PC-9 (cell line): Measurements from ENCODE around the gene CFH. TPM values are rescaled to one million over a fixed set of nuclear protein-coding genes. Genes with fewer than 3 reads are reported as not detected.

Experiments
- BruUV-seq: library from RNA; stranded (reverse); fragments of 400-500 nt; replicated peaks from 2 replicates; lab custom pipeline; 2021; lab: Mats Ljungman, UMichigan
- CTCF ChIA-PET: fragments of 300-600 bp; sonication (Branson Sonifier 250); formaldehyde crosslinking; loops from one replicate; lab custom pipeline; 2022; ENCODE audit warnings: antibody characterized with exemption; lab: Charles Lee
- POLR2A ChIA-PET: fragments of 300-600 bp; sonication (Branson Sonifier 250); formaldehyde crosslinking; loops from one replicate; lab custom pipeline; 2022; ENCODE audit warnings: antibody characterized with exemption; ENCODE audit not compliant: unreplicated experiment; lab: Charles Lee
- DNase-seq, 2 experiments: peaks; one replicate each; pipeline versions ENCODE4 v3.0.0 to v3.0.0-alpha.2; 2015 to 2022; ENCODE audit warnings: mixed read lengths in 1 of 2
- H2AFZ ChIP-seq: fragments of 200-600 bp; sonication (generic); 2 replicates; pipeline ENCODE4 v1.8.1; 2017; ENCODE audit warnings: antibody characterized with exemption
- H3F3A ChIP-seq: fragments of 200-600 bp; sonication (generic); 2 replicates; pipeline ENCODE4 v1.8.1; 2017; ENCODE audit warnings: antibody characterized with exemption, mild to moderate bottlenecking, low read depth; ENCODE audit not compliant: insufficient read depth
- H3K27ac ChIP-seq: fragments of 200-600 bp; sonication (generic); 2 replicates; pipeline ENCODE4 v1.6.1; 2016; ENCODE audit warnings: mixed run types
- H3K27me3 ChIP-seq: fragments of 200-600 bp; sonication (generic); 2 replicates; pipeline ENCODE4 v1.6.1; 2016; ENCODE audit warnings: low read depth, mixed run types; ENCODE audit not compliant: insufficient read depth
- H3K36me3 ChIP-seq: fragments of 200-600 bp; sonication (generic); 2 replicates; pipeline ENCODE4 v1.6.1; 2016; ENCODE audit warnings: low read depth, mixed run types
- H3K4me1 ChIP-seq: fragments of 200-600 bp; sonication (generic); replicated peaks from 2 replicates; pipeline ENCODE4 v1.6.1; 2016; ENCODE audit warnings: mixed run types; ENCODE audit not compliant: insufficient read depth
- H3K4me2 ChIP-seq: fragments of 200-600 bp; sonication (generic); 2 replicates; pipeline ENCODE4 v1.6.1; 2017; ENCODE audit warnings: mixed run types
- H3K4me3 ChIP-seq: fragments of 200-600 bp; sonication (generic); 2 replicates; pipeline ENCODE4 v1.6.1; 2016; ENCODE audit warnings: mixed run types
- H3K79me2 ChIP-seq: fragments of 200-600 bp; sonication (generic); 2 replicates; pipeline ENCODE4 v1.6.1; 2017; ENCODE audit warnings: low read depth, mixed run types
- H3K9me2 ChIP-seq: fragments of 200-600 bp; sonication (generic); 2 replicates; pipeline ENCODE4 v1.8.1; 2017; ENCODE audit warnings: mild to moderate bottlenecking; ENCODE audit not compliant: insufficient read depth
- H3K9me3 ChIP-seq: fragments of 200-600 bp; sonication (generic); 2 replicates; pipeline ENCODE4 v1.8.1; 2016; ENCODE audit warnings: low read depth; ENCODE audit not compliant: insufficient read depth
- H4K20me1 ChIP-seq: fragments of 200-600 bp; sonication (generic); 2 replicates; pipeline ENCODE4 v1.8.1; 2017; ENCODE audit not compliant: insufficient read depth
- CTCF ChIP-seq: fragments of 200-600 bp; sonication (generic); conservative IDR thresholded peaks from 2 replicates; pipeline ENCODE4 v1.6.1; 2017; ENCODE audit warnings: mixed run types, antibody characterized with exemption, mild to moderate bottlenecking, moderate library complexity
- EZH2 ChIP-seq: fragments of 200-600 bp; sonication (generic); IDR thresholded peaks from 2 replicates; pipeline ENCODE4 v1.8.0; 2017; ENCODE audit warnings: antibody characterized with exemption, low read depth
- intact Hi-C: fragments of 100-400 bp; cut with micrococcal nuclease; formaldehyde crosslinking; loops from one replicate; pipeline ENCODE4 v1.10.0; 2022; ENCODE audit not compliant: unreplicated experiment
- total RNA-seq: library from RNA; stranded (reverse); gene quantifications from 2 replicates; pipeline ENCODE4 v1.2.3, GENCODE V29; 2021

The CFH gene
- total RNA-seq, 1 experiment from 2014 or later = 3.8 TPM

GRCh38 chr1:196608390-196609369 is 43.2 kb upstream of the CFH start, which contains the start of gene KCNT2:
KCNT2 (minus strand) TSS chr1:196608440; CDS start chr1:196608309, 131 bp downstream.
- no peaks in the 10 kb centered on the region; the same call in 1 of the 2 replicates for H3K9me3 ChIP-seq
- no peaks in the 10 kb centered on the region for H3F3A ChIP-seq
- H2AFZ ChIP-seq = peak within 1 kb of the TSS; percentile 80; the same call in 1 of the 2 replicates
- intact Hi-C loops = no loop called here
- H3K36me3 ChIP-seq = no peaks in the 10 kb centered on the region
- no peak within 1 kb of the TSS for H3K27ac ChIP-seq
- no peaks in the 10 kb centered on the region for H4K20me1 ChIP-seq
- no peak within 1 kb of the TSS; the same call in 1 of the 2 replicates for H3K4me3 ChIP-seq
- BruUV-seq = no TSS peak
- H3K79me2 ChIP-seq = no peaks in the 10 kb centered on the region
- no peaks in the 10 kb centered on the region for H3K27me3 ChIP-seq
- POLR2A ChIA-PET = interaction anchor here (0.6 kb wide), 1 partner anchor 890 kb away, joined by 4 read pairs; no protein-coding TSS in a partner anchor
- H3K4me2 ChIP-seq = peak within 1 kb of the TSS; percentile 58
- no peak for TF ChIP-seq EZH2
- TF ChIP-seq CTCF = no peak
- DNase-seq = peak in 1 of 2 experiments; percentile 15
- H3K4me1 ChIP-seq = no peaks in the 10 kb centered on the region
- no peaks in the 10 kb centered on the region for H3K9me2 ChIP-seq
- CTCF ChIA-PET = no interaction called here

- Histone ChIP-seq H2AFZ (peak overlapping the region; percentile 33; the same call in 1 of the 2 replicates), H3F3A (no peaks in the 10 kb centered on the region), H3K4me3 (no peak overlapping the region), H3K27ac (no peak overlapping the region), H4K20me1 (no peaks in the 10 kb centered on the region), H3K9me3 (no peaks in the 10 kb centered on the region), H3K9me2 (no peaks in the 10 kb centered on the region), H3K36me3 (no peaks in the 10 kb centered on the region), H3K27me3 (no peaks in the 10 kb centered on the region), H3K79me2 (no peaks in the 10 kb centered on the region), H3K4me1 (no peaks in the 10 kb centered on the region), H3K4me2 (no peak overlapping the region)
- no peak for TF ChIP-seq CTCF
- TF ChIP-seq EZH2 = no peak
- BruUV-seq = no TSS peak
- intact Hi-C loops = no loop called here
- DNase-seq = no peak
- POLR2A ChIA-PET = no interaction called here
- CTCF ChIA-PET = no interaction called here
Measured at GRCh38 chr1:196609370-196609737, 42.5 kb upstream of the CFH start.

- no peak for DNase-seq
- H3F3A ChIP-seq = no peaks in the 10 kb centered on the region
- no peaks in the 10 kb centered on the region for H3K9me2 ChIP-seq
- H3K9me3 ChIP-seq = no peaks in the 10 kb centered on the region
- no peaks in the 10 kb centered on the region for H3K36me3 ChIP-seq
- H3K79me2 ChIP-seq = no peaks in the 10 kb centered on the region
- no peak overlapping the region for H3K27ac ChIP-seq
- H3K4me2 ChIP-seq = no peak overlapping the region
- no TSS peak for BruUV-seq
- H2AFZ ChIP-seq = no peak overlapping the region
- no peaks in the 10 kb centered on the region for H3K4me1 ChIP-seq
- no peaks in the 10 kb centered on the region for H3K27me3 ChIP-seq
- TF ChIP-seq CTCF (no peak), EZH2 (no peak)
- intact Hi-C loops = no loop called here
- POLR2A ChIA-PET = no interaction called here
- no peaks in the 10 kb centered on the region for H4K20me1 ChIP-seq
- CTCF ChIA-PET = no interaction called here
- no peak overlapping the region for H3K4me3 ChIP-seq
Measured at GRCh38 chr1:196611873-196612272, 40.0 kb upstream of the CFH start.
